ENCODE measurements around the gene EMILIN1. TPM values are rescaled to one million over a fixed set of nuclear protein-coding genes. Genes with fewer than 3 reads are reported as not detected.

The EMILIN1 gene
- total RNA-seq, 1 experiment from 2014 or later = 1.2 TPM

DNA sequence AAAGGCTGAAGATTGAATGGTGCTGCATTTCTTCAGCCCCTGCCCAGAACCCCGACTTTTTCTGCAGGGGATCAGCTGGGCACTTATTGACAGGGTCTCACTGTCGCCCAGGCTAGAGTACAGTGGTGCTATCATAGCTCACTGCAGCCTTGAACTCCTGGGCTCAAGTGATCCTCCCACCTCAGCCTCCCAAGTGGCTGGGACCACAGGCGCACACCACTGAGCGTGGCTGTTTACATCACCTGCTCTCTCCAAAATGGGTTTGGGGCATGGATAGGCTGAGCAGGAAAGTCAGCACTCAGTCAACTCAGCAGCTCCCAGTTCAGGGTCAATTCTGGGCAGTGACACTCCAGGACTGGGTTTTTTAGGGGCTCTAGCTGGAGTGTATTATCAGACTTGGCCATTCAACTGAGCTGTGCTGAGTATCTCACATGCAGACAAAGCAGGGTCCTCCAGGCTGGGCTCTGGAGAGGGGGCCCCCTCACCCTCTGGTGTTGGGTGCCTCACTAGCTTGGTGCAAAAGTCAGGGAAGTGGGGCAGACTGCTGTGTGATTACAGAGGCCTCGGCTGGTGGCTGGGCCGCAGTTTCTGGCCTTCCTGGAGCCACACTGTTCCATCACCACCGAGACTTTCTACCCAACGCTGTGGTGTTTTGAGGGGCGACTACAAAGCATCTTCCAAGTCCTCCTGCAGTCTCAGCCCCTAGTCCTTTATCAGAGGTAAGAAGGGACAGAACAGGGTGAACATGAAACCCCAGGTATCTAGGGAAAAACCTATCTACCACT is 49.7 kb downstream of the EMILIN1 start:
- no peak overlapping the region for H3K9ac ChIP-seq (ENCODE audit: extremely low read depth, insufficient read length, low read length)

More for the DNA sequence above, 49.7 kb downstream of the EMILIN1 start:
- H4K91ac ChIP-seq (ENCODE audit: insufficient read length, low read depth, low read length) = no peak overlapping the region
- no peak overlapping the region for H3K27ac ChIP-seq (ENCODE audit: insufficient read length, low read depth, low read length)
- H3K4me1 ChIP-seq (ENCODE audit: insufficient read depth, low read length) = no peaks in the 10 kb centered on the region; the same call in 1 of the 2 replicates
- no peaks in the 10 kb centered on the region for H3K9me3 ChIP-seq (ENCODE audit: control insufficient read depth, low read depth, low read length)
- H4K20me1 ChIP-seq (ENCODE audit: control insufficient read depth, insufficient read depth, insufficient read length) = peaks cover 2% of the 10 kb centered on the region
- H2BK5ac ChIP-seq (ENCODE audit: insufficient read length, low read length) = no peak overlapping the region
- peaks cover 8 to 35% (median 31%) of the 10 kb centered on the region in 3 experiments for H3K36me3 Mint-ChIP-seq (ENCODE audit: insufficient read depth in 1 of 3, low read depth in 3 of 3)
- no peak overlapping the region for H3K27ac Mint-ChIP-seq
- H2BK20ac ChIP-seq (ENCODE audit: low read depth, low read length, poor library complexity, severe bottlenecking) = no peak overlapping the region
- H3K56ac ChIP-seq (ENCODE audit: insufficient read length, low read depth, low read length) = no peak overlapping the region
- no CpG with 5 or more reads among the region's 9 CpGs for WGBS (ENCODE audit: extremely low coverage, insufficient read length, low lambda C conversion rate)
- no peaks in the 10 kb centered on the region for H3K79me2 ChIP-seq (ENCODE audit: insufficient read depth, low read length)
- H3K23ac ChIP-seq (ENCODE audit: insufficient read length, low read depth, low read length) = no peak overlapping the region
- no peak overlapping the region for H3K14ac ChIP-seq (ENCODE audit: insufficient read depth, low read length)
- TF ChIP-seq, protein P1, sequence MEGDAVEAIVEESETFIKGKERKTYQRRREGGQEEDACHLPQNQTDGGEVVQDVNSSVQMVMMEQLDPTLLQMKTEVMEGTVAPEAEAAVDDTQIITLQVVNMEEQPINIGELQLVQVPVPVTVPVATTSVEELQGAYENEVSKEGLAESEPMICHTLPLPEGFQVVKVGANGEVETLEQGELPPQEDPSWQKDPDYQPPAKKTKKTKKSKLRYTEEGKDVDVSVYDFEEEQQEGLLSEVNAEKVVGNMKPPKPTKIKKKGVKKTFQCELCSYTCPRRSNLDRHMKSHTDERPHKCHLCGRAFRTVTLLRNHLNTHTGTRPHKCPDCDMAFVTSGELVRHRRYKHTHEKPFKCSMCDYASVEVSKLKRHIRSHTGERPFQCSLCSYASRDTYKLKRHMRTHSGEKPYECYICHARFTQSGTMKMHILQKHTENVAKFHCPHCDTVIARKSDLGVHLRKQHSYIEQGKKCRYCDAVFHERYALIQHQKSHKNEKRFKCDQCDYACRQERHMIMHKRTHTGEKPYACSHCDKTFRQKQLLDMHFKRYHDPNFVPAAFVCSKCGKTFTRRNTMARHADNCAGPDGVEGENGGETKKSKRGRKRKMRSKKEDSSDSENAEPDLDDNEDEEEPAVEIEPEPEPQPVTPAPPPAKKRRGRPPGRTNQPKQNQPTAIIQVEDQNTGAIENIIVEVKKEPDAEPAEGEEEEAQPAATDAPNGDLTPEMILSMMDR (conservative IDR thresholded peaks at IDR 0.05) = no peak
- no peak overlapping the region for H2AK5ac ChIP-seq (ENCODE audit: insufficient read length, low read length)
- H3K79me1 ChIP-seq (ENCODE audit: insufficient read depth, low read depth, low read length, poor library complexity, severe bottlenecking) = peaks cover 4% of the 10 kb centered on the region
- peaks cover 2% of the 10 kb centered on the region; the same call in 1 of the 2 replicates for H3K27me3 ChIP-seq (ENCODE audit: insufficient read depth, low read length)
- H3T11ph ChIP-seq (ENCODE audit: low read length) = no peak overlapping the region
- H2AFZ ChIP-seq (ENCODE audit: low read length) = no peak overlapping the region
- H3K4me3 Mint-ChIP-seq = no peak overlapping the region
- peaks cover 4% of the 10 kb centered on the region for H3K23me2 ChIP-seq (ENCODE audit: insufficient read length, low read depth, low read length, poor library complexity, severe bottlenecking)
- H3K4ac ChIP-seq (ENCODE audit: low read depth, low read length) = no peak overlapping the region
- peaks cover 8 to 13% of the 10 kb centered on the region in 2 experiments for H3K4me1 Mint-ChIP-seq
- no peak overlapping the region for H4K8ac ChIP-seq (replicated peaks; ENCODE audit: insufficient read length, low read depth, low read length)
- H2BK12ac ChIP-seq (ENCODE audit: insufficient read length, low read depth, low read length) = no peak overlapping the region
- H3K4me2 ChIP-seq (ENCODE audit: insufficient read depth, insufficient read length, low read length) = no peak overlapping the region
- no peak for DNase-seq
- H3K9me3 Mint-ChIP-seq = no peaks in the 10 kb centered on the region
- H3K18ac ChIP-seq (ENCODE audit: insufficient read length, low read depth, low read length) = no peak overlapping the region
- H3K27me3 Mint-ChIP-seq (ENCODE audit: low read depth) = peaks cover 11% of the 10 kb centered on the region
- no peak overlapping the region for H2BK120ac ChIP-seq (ENCODE audit: low read depth, low read length, poor library complexity, severe bottlenecking)
- H4K5ac ChIP-seq (ENCODE audit: insufficient read length, low read depth, low read length) = no peak overlapping the region
- H2BK15ac ChIP-seq (ENCODE audit: low read depth, low read length) = no peak overlapping the region

Measured in H9 (cell line).